AML-193 (cell line): Measurements from ENCODE around the gene PIP4K2C.

ENCODE experiments used
- DNase-seq, 2 experiments: peaks; one replicate each; lab custom pipeline; 2025; lab: John Stamatoyannopoulos, UW

PIP4K2C gene

DNA sequence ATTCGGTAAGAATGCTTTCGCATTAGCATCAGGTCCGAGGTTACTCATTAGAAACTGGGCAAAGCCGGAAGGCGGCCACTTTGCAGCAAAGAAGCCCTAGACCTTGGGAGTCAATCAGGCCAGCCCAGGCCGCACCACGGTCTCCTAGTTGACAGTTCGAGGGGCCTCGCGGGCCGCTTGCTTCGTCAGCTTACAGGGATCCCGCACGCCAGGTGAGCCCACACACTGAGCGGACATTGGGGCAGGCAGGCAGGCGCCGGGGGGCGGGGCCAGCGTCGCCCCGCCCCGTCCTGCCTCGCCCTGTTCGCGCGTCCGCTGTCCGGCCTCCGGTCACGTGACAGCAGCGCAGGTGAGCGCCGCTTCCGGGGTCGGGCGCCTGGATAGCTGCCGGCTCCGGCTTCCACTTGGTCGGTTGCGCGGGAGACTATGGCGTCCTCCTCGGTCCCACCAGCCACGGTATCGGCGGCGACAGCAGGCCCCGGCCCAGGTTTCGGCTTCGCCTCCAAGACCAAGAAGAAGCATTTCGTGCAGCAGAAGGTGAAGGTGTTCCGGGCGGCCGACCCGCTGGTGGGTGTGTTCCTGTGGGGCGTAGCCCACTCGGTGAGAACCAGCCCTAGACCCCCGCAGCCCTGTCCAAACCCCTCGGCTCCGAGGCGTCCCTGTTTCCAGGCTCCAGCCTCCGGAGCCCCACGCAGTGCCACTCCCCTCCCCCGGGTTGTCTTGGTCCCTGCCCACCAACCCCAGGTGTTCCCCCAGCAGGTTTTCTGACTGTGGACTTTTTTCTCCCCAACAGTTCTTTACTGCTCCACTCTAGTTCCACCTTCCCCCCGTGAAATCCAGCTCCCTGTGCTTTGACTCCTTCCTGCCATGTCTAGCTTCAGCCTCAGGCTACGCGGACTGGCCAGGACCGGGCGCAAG, at the start of gene PIP4K2C:
PIP4K2C (plus strand) TSS at position 329 of the 918 bp plus-strand sequence; CDS start at position 427, 98 bp downstream.
- DNase-seq: peak; percentile 57

GRCh38 chr12:57541717-57542116, 49.3 kb upstream of the PIP4K2C start:
- no peak for DNase-seq

DNA sequence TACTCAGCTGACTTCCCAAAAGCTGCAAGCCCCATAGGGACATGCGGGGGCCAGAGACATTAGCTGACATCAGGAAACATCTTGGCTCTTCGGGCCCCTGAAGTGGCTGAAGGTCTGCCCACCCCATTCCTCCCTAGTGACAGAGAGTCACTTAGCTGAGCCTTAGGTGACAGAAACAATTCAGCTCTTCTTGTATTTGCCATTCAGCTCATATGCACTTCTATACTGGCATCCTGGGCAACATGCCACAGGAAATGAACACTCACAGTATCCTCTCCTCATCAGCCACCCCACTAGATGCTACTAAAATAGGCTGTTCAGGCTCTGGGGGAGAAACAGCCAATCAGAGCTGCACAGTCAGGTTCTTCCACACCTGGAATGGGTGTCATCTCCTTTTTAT, 47.4 kb upstream of the PIP4K2C start:
- DNase-seq: no peak

- DNase-seq: no peak
Observed at GRCh38 chr12:57545809-57546437, 45.1 kb upstream of the PIP4K2C start.

GRCh38 chr12:57546438-57547287, 44.3 kb upstream of the PIP4K2C start, which contains the start of gene DCTN2:
Gene DCTN2, minus strand, starts transcription at chr12:57547192. Its CDS starts 129 bp downstream, at chr12:57547063.
- DNase-seq: peak; percentile 98

- no peak for DNase-seq
Observed at GRCh38 chr12:57547288-57548012, 43.5 kb upstream of the PIP4K2C start.

GRCh38 chr12:57548013-57548315, 43.0 kb upstream of the PIP4K2C start:
- DNase-seq: no peak

GRCh38 chr12:57548488-57548887, 42.5 kb upstream of the PIP4K2C start:
- no peak for DNase-seq

DNA sequence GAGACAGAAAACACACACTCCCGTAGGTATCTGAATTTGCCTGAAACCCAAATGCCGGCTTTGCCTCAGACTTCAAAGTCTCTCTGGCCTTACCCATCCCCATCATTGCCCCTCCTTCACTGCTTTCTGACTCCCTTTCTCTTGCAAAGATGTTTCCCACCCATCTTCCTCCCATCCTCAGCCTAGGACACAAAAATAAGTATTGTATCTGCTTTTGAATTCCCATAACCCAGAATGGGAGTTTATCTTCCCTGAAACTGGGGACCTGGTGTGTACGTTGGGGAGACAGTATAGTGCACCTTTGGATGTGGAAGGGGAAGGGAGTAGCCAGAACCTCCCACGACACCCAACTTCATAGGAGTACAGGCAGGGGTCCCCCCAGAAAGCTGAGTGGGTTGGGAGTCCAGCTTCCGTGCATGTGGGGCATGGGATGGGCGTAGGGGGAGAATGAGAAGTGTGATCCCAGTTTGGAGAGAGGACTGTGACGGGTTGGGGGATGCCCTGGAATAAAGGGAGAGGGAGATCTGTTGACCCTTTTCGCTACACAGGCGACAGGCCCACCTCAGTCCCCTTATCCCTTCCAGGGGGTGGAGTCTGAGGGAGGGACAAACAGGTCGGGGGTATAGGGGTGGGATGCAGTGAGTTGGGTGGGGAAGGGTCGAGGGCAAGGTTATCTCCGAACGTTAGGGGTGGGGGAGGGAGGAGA, 41.6 kb upstream of the PIP4K2C start:
- no peak for DNase-seq

DNA sequence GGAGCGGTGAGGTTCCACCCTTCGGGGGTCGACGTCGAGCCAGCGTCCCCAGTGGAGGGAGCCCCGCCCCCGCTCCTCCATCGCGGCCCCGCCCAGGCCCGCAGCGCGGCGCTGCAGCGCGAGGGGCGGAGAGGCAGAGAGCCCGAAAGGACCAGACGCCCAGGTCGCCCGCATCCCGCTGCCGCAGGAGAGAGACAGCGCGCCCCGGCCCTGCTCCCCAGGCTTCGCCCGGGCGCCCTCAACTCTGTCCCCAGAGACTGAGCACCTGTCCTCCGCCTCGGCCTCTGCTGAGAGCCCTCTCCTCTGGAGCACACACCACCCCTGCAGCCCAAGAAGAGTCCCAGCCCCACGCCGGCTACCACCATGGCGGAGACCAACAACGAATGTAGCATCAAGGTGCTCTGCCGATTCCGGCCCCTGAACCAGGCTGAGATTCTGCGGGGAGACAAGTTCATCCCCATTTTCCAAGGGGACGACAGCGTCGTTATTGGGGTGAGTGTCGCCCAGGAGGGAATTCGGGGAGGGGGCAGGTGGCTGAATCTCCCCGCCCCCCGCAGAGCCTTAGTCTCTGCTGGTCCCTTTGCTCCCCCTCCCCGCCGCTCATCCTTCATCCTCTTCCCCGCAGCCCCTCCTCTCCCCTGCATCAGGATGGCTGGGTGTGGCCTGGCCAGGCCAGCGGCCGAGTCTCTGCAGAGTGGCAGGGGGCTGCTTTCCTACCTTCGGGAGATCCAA, 40.9 kb upstream of the PIP4K2C start, which contains the start of gene KIF5A:
KIF5A (plus strand) TSS at position 136 of the 732 bp plus-strand sequence; CDS start at position 364, 228 bp downstream.
- no peak for DNase-seq

DNA sequence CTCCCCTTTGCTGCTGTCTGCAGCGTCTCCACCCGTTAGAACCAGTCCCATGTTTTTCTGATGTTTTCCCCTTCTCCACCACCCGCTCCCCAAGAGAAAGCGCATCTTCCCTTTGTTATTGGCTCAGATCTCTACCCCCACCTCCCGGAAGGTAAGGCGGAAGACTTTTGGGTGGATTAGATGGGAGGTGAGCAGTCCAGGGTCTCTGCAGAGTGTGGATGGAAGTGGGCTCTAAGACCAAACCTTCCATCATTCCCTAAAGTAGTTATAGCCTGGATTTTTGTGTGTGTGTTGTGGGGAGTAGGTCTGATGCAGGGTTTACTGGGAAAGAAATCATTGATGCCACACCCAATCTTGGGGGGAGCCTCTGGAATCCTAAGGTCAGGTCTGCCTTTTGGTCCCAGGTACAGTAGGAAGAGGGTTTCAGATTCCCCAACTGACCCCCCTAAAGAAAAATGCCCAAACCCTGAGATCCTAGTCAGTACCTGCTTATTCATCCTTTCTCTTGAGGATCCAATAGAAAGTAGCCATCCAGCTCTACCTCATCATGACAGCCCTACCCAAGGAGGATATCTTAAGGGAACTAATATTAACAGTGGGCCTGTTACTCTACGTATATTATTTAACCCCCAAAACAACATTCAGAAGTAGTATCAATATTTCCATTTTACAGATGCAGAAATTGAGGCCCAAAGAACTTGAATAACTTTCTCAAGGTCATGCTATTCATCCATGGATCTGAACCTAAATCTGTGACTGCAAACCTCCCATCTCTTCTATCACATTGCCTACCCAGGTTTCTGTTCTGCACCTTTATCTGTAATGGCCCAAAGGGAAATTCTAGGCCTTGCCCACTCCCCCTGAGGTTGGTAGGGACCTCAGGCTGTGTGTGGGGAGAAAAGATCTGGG, 40.1 kb upstream of the PIP4K2C start:
- DNase-seq: no peak

- DNase-seq: no peak
Observed at GRCh38 chr12:57551637-57552305, 39.2 kb upstream of the PIP4K2C start.

GRCh38 chr12:57552306-57552651, 38.7 kb upstream of the PIP4K2C start:
- no peak for DNase-seq

GRCh38 chr12:57552835-57553313, 38.1 kb upstream of the PIP4K2C start:
- DNase-seq: no peak

DNA sequence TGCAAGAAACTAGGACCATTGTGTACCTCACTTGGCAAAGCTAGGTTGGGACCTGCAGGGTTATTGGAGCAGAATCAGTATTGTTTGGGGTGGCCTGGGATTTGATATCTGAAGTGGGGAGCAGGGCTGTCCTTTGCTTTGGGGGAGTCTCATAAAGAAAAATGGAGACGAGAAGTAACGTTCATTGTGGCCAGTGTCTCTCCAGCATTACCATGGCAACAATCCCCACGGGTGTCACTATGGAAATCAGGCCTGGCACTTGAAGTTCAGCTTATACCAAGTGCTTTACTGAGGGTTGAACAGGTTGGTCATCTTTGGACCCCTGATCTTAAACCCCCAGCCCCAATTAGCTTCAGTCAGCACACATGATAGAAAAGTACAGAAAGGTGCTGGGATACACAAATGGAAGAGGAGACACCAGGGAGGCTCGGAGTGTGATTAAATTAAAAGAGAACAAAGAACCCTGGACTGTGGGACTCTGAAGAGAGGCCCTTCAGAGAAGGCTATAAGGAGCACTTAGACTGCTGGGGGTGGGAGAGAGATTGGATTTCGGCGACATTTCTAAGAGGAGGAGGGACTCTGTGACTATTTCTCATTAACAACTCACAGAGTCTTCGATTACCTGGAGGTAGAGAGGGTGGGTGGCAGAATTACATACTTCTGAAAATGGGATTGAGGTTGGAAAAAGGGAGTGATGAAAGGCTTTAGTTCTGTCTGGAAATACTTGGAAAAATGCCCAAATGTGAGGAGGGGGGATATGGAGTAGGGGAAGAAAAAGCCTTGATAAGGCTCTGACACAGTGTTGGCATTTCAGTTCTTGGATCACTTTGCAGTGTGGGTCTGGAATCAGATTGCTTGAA, 37.4 kb upstream of the PIP4K2C start:
- no peak for DNase-seq

- no peak for DNase-seq
Observed at GRCh38 chr12:57554453-57554852, 36.5 kb upstream of the PIP4K2C start.

DNA sequence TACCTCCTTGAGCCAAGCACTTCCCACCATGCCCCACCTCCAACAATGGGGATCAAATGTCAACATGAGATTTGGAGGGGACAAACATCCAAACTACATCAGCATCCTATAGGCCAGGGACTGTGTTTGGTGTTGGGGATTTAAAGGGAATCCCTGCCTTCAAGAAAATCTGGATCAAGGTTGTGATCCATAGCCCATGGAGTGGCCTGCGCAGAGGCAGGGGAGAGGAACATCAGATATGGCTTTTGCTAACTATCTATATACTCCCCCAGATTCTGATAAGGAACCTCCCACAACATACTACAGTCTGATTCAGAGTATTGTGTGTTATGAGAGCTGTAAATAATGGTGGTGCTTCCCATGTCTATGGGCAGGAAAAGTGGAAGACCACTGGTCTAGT, 36.1 kb upstream of the PIP4K2C start:
- DNase-seq: no peak

DNA sequence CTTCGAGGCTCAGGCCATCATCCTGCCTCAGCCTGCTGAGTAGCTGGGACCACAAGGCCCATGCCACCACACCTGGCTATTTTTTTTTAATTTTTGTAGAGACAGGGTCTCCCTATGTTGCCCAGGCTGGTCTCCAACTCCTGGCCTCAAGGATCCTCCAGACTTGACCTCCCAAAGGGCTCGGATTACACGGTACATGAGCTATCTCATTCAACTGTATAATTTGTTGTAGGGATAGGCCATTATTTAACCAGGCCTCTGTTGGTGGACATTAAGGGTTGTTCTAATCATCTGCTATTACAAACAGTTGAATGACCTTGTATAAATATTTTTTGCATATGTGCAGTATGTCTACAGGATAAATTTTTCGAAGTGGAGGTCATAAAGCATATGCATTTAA, 32.1 kb upstream of the PIP4K2C start:
- no peak for DNase-seq
